Spleen (tissue), 7 donors: ENCODE results near the gene OFD1.

Experiments
- CTCF ChIP-seq, 11 experiments: fragments of 200-600 bp in 7 of 11; fragments of 450-650 bp in 4 of 11; sonication (generic) in 4 of 11; IDR thresholded peaks in 8 of 11; conservative IDR thresholded peaks in 3 of 11; 1 replicate in 7 of 11; 2 replicates in 4 of 11; pipeline versions ENCODE4 v1.4.0 to v1.8.0; 2016 to 2021; ENCODE audit warnings: antibody characterized with exemption in 11 of 11, inconsistent platforms in 4 of 11, mild to moderate bottlenecking in 1 of 11
- POLR2A ChIP-seq, 3 donors: fragments of 450-650 bp; IDR thresholded peaks; one replicate each; pipeline ENCODE4 v1.5.1; 2017; ENCODE audit warnings: antibody characterized with exemption in 3 of 3, mild to moderate bottlenecking in 1 of 3
- POLR2AphosphoS5 ChIP-seq, 3 donors: sonication (generic); formaldehyde crosslinking; IDR thresholded peaks; one replicate each; pipeline ENCODE4 v1.5.1; 2017; ENCODE audit warnings: antibody characterized with exemption in 3 of 3
- donor health status: DM: no; HTN: no; CAD: no; lungs with moderate emphysema.
- donor health status: DM: no; HTN: no; CAD: no.
- donor health status: DM: no; HTN: no; CAD: no.

DNA sequence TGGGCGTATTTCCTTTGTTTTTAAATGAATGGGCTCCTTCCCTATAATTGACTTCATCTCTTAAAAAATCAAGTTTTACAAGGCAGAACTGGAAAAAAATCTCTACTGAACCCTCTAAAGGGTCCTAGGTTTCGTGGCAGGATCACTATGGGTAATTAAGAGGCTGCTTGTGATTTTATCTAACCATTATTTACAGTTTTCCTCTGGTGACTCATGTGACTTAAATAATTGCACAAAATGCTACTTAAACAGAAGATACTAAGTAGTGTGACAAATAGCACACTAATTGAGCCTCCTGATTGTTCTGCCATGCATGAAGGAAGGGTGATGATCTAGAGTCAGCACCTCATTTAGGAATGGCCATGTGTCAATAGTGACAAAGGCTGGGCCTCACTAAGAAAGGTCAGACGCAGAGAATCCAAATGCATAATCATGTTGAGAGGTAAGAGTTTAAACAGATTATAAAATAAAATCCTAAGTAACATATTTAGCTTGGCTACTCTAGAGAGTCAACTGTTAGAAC lies 35.5 kb downstream of the OFD1 start:
- TF ChIP-seq POLR2A (IDR thresholded peaks at IDR 0.05), result no peak
- TF ChIP-seq CTCF (IDR thresholded peaks at IDR 0.05 in 8 of 11, conservative IDR thresholded peaks at IDR 0.05 in 3 of 11), result no peak
- TF ChIP-seq POLR2AphosphoS5 (IDR thresholded peaks at IDR 0.05), result no peak
